Measurements from ENCODE around the gene CALCB. TPM values are rescaled to one million over a fixed set of nuclear protein-coding genes. Genes with fewer than 3 reads are reported as not detected.

CALCB gene
- total RNA-seq, 1 donor from 2014 or later: 2.0 TPM

DNA sequence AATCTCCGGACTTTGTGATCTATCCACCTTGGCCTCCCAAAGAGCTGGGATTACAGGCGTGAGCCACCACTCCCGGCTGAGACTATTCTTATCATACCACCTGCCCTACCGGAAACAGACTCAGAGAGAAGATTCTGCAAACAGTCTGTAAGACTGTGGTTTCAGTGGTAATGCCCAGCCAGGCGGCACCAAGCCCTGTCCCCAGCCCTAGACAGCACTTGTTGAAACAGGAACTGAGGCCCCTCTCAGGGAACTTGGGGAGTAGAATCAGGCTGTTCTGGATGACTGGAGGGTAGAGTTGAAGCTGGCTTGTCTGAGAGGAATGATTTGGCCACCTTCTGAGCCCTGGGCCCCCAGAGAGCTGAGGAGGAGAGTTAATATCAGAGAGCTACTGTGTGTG is 40.0 kb downstream of the CALCB start:
- Histone ChIP-seq H3K4me1 (no peaks in the 10 kb centered on the region), H3K36me3 (no peaks in the 10 kb centered on the region), H3K9me3 (no peaks in the 10 kb centered on the region), H3K27ac (no peak overlapping the region), H3K4me3 (no peak overlapping the region), H3K27me3 (no peaks in the 10 kb centered on the region)
- no peak for TF ChIP-seq POLR2A (IDR thresholded peaks at IDR 0.05)
- TF ChIP-seq CTCF (IDR thresholded peaks at IDR 0.05): no peak
- no peak for TF ChIP-seq POLR2AphosphoS5 (IDR thresholded peaks at IDR 0.05; ENCODE audit: insufficient read depth in 1 of 2, low read depth in 1 of 2)
- peak in 1 of 2 donors; percentile 40 for DNase-seq (ENCODE audit: extremely low spot score in 2 of 2)
- intact Hi-C loops (cut with DNase I): no loop called here

GRCh38 chr11:15114501-15115475 is 41.4 kb downstream of the CALCB start, which contains the start of gene INSC:
TSS of gene INSC (plus strand) at chr11:15114923. CDS start at chr11:15149175, 34,252 bp downstream.
- Histone ChIP-seq H3K4me3 (peak within 1 kb of the TSS; percentile 15 to 16), H3K36me3 (no peaks in the 10 kb centered on the region), H3K4me1 (no peaks in the 10 kb centered on the region), H3K27ac (no peak within 1 kb of the TSS), H3K9me3 (no peaks in the 10 kb centered on the region), H3K27me3 (no peaks in the 10 kb centered on the region)
- TF ChIP-seq POLR2A (IDR thresholded peaks at IDR 0.05) (no peak), POLR2AphosphoS5 (IDR thresholded peaks at IDR 0.05; ENCODE audit: insufficient read depth in 1 of 2, low read depth in 1 of 2) (no peak)
- intact Hi-C loops (cut with DNase I): no loop called here
- DNase-seq (ENCODE audit: extremely low spot score in 2 of 2): no peak

GRCh38 chr11:15115686-15116085 is 42.3 kb downstream of the CALCB start:
- Histone ChIP-seq H3K4me1 (no peaks in the 10 kb centered on the region), H3K27ac (no peak overlapping the region), H3K9me3 (no peaks in the 10 kb centered on the region), H3K4me3 (no peak overlapping the region), H3K27me3 (no peaks in the 10 kb centered on the region), H3K36me3 (no peaks in the 10 kb centered on the region)
- no peak for TF ChIP-seq POLR2AphosphoS5 (IDR thresholded peaks at IDR 0.05; ENCODE audit: insufficient read depth in 1 of 2, low read depth in 1 of 2)
- no peak for TF ChIP-seq POLR2A (IDR thresholded peaks at IDR 0.05)
- no peak for TF ChIP-seq CTCF (IDR thresholded peaks at IDR 0.05)
- intact Hi-C loops (cut with DNase I): no loop called here
- DNase-seq (ENCODE audit: extremely low spot score in 2 of 2): no peak

GRCh38 chr11:15117751-15118150 is 44.4 kb downstream of the CALCB start:
- DNase-seq (ENCODE audit: extremely low spot score in 2 of 2): no peak
- TF ChIP-seq POLR2A (IDR thresholded peaks at IDR 0.05) (no peak), CTCF (IDR thresholded peaks at IDR 0.05) (no peak), POLR2AphosphoS5 (IDR thresholded peaks at IDR 0.05; ENCODE audit: insufficient read depth in 1 of 2, low read depth in 1 of 2) (no peak)
- H3K27me3 ChIP-seq: no peaks in the 10 kb centered on the region
- H3K4me3 ChIP-seq: no peak overlapping the region
- no peaks in the 10 kb centered on the region for H3K9me3 ChIP-seq
- no peaks in the 10 kb centered on the region for H3K4me1 ChIP-seq
- H3K27ac ChIP-seq: no peak overlapping the region
- H3K36me3 ChIP-seq: no peaks in the 10 kb centered on the region
- intact Hi-C loops (cut with DNase I): no loop called here

DNA sequence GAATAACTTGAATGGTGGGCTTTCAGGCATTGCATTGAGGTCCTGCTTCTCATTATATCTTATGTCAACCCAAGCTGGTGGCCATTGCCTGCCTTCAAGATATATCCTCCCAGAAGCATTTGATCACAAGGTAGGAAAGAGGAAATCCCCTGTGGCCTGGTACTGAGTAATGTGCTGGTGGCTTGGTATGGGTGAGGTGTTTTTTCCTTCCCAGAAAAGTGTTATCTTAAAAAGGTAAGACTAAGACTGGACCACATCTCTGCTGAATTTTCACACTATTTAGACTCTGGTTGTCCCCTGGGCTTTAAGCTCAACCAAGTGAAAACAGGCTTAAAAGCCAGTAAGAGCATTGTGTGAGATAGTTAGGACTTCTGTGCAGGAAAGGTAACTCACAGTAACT is 45.0 kb downstream of the CALCB start:
- no peak for DNase-seq (ENCODE audit: extremely low spot score in 2 of 2)
- intact Hi-C loops (cut with DNase I): no loop called here

More for the DNA sequence above, 45.0 kb downstream of the CALCB start:
- Histone ChIP-seq H3K9me3 (no peaks in the 10 kb centered on the region), H3K36me3 (no peaks in the 10 kb centered on the region), H3K27me3 (no peaks in the 10 kb centered on the region), H3K4me3 (no peak overlapping the region), H3K27ac (no peak overlapping the region), H3K4me1 (no peaks in the 10 kb centered on the region)
- no peak for TF ChIP-seq CTCF (IDR thresholded peaks at IDR 0.05)
- TF ChIP-seq POLR2A (IDR thresholded peaks at IDR 0.05): no peak
- TF ChIP-seq POLR2AphosphoS5 (IDR thresholded peaks at IDR 0.05; ENCODE audit: insufficient read depth in 1 of 2, low read depth in 1 of 2): no peak

Data from vagina (tissue), 2 donors.